ENCODE data around the gene HDAC1.

HDAC1 gene

DNA sequence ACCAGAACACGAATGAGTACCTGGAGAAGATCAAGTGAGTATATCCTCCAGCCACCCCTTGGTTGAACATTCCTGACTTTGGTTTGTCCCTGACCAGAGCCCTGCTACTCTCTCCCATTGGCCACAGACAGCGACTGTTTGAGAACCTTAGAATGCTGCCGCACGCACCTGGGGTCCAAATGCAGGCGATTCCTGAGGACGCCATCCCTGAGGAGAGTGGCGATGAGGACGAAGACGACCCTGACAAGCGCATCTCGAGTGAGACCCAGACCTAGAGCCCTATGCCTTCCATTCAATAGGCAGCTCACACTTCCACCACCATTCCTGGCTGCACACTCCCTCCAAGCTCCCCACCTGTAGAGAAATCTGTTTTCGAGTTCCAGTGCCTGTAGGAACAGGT, 39.7 kb downstream of the HDAC1 start:
- no peak for DNase-seq

DNA sequence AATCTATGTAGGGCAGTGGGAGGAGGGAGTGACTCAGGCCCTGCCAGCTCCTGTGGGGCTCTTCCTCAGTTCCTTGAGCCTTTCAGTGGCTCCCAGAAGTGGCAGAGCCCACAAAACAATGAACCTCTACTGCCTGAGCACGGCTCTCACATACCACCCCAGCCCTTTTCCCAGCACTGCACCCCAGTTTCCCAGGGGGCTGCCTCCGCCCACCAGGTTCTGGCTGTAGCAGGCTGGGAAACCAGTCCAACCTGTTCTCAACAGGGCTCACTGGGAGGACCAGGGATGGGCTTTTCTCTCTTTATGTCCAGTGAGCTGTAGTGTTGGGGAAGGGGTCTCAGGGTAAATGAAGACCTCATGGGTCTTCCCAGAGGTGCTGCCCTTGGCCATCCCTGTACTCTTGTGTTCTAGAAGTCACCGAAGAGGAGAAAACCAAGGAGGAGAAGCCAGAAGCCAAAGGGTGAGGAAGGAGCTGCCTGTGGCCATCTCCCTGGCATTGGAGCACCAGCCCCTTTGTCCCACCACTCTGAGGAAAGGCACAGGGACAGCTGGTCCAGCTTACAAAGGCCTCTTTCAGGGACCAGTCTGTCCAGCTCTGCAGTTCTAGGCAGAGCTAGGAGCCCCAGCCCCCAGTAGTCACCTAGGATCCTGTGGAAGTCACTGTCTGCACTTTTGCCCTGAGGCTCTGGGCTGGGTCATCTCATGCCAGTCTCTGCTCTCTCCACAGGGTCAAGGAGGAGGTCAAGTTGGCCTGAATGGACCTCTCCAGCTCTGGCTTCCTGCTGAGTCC, 40.6 kb downstream of the HDAC1 start:
- DNase-seq, result no peak

DNA sequence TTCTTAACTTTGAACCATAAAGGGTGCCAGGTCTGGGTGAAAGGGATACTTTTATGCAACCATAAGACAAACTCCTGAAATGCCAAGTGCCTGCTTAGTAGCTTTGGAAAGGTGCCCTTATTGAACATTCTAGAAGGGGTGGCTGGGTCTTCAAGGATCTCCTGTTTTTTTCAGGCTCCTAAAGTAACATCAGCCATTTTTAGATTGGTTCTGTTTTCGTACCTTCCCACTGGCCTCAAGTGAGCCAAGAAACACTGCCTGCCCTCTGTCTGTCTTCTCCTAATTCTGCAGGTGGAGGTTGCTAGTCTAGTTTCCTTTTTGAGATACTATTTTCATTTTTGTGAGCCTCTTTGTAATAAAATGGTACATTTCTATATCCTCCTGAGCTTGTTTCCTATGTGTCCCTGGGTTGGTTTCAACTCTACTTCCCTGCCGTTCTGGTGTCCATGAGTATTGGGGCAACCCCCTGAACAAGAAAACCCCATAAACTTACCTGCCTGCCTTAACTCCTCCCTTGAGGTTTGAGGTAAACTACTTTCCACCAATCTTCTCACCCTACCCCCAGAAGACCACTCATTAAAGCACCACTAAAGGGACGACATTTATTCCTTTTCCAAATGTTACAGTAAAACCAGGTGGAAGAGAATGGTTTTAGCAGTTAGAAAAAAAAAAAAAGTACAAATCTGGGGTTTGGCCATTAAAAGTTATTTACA, 41.5 kb downstream of the HDAC1 start:
- DNase-seq, result no peak

DNA sequence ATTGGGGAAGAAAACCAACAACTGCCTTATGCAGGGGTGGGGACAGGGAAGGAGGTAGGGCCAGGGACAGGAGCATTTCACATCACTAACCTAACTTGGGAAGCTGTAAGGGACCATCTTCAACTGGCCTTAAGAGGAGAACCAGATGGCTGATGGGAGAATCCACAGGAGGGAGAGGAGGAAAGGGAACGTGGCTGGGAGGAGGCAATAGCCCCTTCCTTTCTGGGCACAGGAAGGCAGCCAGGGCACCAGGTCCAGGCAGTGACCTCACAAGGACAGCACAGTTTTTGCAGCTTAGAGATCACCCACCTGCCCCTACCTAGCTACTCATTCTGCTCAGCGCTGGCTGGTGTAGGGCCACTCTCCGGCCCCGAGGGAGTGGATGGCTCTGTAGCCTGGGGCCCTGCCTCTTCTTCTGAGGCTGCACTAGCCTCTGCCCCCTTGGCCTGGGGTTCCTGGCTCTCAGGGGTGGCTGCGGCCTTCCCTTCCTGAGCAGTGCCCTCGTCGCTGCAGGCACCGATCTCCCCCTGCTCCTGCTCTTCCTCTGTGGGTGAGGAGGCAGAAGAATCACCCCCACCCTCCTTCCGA, 42.5 kb downstream of the HDAC1 start:
- DNase-seq, result no peak

DNA sequence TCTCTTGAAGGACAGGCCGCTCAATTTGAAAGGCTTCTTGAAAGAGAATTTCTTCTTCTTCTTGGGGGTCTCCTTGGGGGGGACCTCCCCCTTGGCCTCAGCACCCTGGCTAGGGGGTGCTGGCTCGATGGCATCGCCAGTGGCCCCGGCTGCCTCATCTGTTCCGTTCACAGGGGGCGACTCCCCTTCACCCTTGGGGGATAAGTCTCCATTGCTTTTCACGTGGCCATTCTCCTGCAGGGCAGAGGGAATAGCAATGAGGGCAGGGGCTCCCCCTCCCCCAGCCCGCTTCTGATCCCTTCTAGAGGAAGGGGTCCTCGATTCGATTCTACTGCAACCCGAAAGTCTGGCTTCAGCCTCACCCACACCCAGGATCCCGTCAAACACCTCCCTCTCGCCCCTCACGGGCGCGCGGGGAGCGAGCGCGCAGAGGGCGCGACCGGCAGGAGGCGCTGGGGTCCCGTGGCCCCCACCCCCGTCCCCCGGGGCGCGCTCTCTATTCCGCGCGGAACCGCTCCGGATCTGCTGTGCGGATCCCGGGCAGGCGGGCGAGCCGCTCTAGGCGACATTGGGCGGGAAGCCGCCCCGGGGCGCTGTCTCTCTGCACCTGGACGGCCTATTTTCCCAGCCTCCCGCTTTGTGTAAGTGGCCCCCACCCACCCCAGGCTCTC, 43.1 kb downstream of the HDAC1 start:
- no peak for DNase-seq

DNA sequence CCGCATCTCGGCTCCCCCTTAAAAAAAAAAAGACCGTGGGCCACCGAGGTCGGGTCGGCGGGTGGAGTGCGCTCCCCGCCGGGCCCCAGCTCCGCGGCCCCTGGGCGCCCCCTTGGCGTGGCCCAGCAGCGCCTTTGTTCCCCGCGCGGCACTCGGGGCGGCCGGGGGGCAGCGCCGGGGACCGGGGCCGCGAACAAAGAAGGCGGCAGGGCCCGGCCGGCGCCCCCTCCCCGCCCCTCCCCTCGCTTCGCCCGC, 43.6 kb downstream of the HDAC1 start:
- DNase-seq, result no peak

DNA sequence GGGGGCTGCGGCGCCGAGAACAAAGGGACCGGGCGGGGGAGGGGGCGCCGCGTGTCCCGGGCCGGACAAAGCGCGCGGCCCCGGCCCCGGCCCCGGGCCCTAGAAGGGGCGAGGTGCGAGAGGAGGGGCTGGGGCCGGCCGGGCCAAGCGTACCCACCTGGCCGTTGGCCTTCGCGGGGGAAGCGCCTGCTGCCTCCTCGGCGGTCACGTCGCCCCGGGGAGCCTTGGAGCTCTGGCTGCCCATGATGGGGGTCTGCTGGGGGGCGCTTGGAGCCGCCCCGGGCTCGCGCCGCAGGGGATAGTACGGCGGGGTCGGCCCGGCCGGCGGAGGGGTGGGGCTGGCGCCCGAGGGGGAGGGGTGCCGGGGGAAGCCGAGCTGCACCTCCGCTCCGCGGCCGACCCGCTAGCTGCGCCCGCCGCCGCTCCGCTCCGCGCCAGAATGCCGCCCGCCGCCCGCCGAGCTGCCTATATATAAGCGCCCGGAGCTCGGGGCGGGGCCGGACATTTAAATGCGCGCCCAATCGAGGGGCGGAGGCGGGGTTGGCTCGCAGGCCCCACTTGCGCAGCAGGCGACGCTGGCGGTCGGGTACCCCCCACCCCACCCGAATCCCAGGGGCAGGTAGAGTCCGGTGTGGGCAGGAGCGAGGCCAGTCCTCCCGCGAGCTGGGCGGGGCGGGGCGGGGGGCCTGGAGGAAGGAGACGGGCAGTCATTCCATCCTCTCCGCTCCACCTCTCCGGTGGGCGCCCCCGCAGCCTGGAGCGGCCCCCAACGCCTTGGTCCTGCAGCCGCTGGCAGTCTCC, 44.1 kb downstream of the HDAC1 start, which contains the start of gene MARCKSL1:
Gene MARCKSL1 (minus strand): TSS at position 444 of the 801 bp plus-strand sequence. CDS start 200 bp downstream, at position 244.
- DNase-seq, result no peak

DNA sequence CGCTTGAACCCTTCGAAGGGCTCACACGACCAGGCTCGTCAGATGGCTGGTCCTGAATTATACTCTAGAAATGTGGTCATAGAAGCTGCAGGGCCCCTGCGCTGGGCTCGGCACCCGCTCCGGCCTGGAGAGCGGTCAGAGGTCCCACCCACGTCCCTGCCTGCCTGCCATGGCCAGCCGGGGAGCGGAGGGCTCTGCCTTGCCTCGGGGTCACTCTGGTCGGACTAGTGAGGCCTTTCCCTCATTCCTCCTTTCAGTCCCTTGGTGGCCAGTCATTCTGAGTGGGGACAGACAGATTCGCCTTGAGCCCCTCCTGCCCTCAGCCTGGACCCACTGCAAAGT, 44.7 kb downstream of the HDAC1 start:
- DNase-seq, result no peak

DNA sequence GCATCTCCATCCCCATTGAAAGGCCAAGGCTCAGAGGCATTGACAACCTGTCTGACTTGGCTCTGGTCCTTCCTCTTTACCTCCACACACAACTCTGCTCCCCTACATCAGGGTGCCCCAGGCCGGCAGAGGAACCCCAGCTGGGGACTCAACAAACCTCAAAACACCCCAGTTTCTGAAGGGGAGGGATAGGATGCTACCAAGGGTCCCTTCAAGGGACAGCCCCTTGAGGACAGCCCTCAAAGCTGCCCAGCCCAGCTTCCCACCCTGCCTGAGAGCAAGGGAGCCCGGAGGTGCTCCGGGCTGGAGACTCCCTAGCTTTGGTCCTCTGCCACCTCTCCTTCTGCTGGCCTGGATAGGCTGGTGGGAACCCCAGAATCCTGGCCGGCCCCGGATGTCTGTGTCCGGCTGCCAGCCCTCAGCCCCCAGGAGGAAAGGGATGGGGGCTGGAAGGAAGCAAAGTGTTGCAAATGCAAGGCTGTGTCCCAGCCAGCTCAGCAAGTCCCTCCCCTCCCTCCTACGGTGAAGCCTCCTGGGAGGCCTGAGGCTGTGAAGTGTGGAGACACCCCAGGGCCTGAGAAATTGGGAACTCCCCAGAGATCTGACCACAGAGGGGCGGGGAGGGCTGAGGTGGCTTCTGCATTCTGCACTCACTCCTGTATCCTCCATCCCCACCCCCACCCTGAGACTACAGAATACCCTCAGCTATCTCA, 45.2 kb downstream of the HDAC1 start:
- DNase-seq, result no peak

DNA sequence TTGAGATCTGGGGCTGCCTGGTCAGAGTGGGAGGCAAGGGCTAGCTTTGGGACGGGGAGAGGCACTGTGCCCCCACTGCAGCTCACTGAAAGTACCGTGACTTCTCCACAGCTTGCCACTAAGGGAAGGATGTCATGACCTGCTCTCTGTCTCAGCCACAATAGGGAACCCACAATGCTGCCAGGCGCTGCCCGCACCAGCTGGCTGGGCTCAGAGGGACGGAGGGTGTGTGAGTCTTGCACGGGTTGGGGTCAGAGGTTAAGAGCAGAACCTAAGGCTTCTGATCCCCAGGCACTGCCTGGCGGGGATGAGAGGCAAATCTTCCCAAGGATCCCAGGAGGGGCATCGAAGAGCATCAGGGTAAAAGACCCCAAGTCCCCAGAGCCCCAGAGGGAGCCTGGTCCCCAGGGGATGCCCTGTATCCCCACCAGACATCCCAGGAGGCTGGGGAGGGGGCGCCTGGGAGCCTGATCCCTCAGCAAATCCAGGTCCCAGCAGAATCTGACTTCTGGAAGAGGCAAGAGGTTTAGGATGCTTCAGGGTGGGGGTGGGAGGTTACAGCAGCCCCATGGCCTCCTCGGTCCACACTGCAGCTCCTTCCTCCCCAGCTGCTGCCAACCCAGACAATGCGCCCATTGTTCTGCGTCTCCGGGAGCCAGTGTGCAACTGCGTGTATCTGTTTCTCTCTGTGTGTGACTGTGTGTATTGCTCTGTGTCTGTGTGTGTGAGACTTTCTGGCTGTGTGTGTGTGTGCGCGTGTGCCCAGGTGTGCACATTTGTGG, 46.2 kb downstream of the HDAC1 start:
- DNase-seq, result no peak

DNA sequence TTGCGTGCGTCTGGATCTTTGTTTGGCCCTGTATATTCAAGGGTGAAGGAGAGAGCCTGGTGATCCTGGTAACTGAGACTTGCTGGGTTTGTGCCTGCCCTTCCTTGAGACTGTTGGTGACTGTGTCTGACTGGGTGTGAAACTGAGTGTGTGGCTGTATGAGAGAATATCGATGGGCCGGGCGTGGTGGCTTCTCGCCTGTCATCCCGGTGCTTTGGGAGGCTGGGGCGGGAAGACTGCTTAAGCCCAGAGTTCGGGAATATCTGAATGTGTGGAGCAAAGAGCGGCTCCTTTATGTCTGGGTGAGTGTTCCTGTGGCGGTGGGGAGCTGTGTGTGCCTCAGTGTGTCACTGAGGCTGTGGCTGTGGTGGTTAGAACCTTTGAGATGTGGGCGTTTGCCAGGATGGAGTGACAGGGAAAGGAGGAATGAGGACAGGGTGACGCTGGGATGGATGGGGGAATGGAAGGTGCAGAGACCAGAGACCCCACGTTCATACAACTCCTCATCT, 46.8 kb downstream of the HDAC1 start:
- no peak for DNase-seq

DNA sequence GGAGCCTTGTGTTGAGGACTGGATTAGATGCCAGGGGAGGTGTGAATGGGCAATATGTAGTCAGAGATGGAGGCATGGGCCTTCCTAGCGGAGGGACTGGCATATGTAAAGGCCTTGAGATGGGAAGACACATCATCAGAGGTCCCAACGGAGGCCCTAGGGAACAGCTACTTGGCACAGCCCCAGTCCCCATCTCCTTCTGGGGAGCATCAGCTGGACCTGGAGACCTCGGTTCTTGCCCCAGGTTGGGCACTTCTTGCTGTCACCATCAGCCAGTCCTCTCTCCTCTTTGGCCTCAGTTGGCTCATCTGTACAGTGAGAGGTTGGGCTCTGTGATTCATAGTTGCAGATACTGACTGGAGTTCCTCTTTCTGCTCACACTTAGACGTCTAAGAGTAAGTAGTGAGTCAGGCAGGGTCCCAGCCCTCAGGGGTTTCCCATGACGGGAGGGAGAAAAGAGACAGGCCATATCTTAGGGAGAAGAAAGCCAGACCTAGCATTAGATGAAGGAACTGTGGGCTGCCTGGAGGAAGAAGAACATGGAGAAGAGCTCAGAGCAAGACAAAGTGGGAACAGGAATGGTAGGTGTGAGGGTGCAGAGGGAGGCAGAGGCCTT, 47.6 kb downstream of the HDAC1 start:
- DNase-seq, result no peak

DNA sequence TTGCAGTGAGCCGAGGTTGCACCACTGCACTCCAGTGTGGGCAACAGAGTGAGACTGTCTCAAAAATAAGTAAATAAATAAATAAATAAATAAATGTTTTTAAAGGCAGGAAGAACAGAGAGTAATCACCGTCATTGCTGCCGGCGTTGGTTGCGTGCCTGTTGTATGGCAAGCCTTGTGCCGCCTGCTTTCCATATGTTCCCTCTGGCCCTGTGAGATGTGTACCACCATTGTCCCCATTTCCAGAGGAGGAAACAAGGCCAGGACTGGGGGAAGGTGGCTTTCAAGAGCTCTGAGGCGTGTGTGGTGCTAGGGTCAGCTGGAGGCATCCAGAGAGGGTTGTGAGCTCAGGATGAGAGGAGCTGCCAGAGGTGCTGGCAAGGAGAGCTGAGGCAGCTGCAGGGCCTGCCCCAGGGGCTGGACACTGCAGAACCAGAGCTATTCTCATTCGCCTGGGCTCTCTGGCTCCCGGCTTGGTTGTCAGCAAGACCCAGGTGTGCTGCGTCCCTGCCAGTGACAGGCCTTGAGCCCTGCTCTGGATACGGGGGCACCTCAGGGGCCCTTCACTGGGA, 49.4 kb downstream of the HDAC1 start:
- no peak for DNase-seq

DNA sequence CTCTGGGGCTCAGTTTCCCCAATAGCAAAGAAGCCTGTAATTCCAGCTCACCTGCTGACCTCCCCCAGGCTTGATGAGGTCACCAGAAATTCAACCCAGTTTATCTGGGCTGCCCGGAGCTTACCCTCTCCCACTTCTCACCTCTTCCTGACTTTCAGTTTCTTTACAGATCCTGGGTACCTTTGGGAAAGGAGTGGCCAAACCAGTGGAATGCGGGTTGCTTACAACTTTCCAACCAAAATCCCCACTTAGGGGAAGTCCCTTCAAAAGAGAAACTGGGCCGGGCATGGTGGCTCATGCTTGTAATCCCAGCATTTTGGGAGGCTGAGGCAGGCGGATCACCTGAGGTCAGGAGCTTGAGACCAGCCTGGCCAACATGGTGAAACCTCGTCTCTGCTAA, 50.1 kb downstream of the HDAC1 start:
- DNase-seq, result no peak

DNA sequence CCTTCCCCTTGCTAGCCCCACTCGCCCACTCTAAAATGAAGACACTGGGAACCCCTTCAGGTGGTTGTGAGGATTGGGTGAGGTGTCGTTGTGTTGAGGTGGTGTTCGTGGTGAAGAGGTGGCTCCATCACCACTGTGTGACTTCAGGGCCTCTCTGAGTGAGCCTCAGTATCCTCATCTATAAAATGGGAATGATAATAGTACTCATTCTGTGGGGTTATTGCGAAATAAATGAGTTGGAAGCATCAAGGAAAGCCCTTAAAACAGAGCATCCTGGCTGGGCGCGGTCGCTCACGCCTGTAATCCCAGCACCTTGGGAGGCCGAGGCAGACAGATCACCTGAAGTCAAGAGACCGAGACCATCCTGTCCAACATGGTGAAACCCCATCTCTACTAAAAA, 50.8 kb downstream of the HDAC1 start:
- no peak for DNase-seq

DNA sequence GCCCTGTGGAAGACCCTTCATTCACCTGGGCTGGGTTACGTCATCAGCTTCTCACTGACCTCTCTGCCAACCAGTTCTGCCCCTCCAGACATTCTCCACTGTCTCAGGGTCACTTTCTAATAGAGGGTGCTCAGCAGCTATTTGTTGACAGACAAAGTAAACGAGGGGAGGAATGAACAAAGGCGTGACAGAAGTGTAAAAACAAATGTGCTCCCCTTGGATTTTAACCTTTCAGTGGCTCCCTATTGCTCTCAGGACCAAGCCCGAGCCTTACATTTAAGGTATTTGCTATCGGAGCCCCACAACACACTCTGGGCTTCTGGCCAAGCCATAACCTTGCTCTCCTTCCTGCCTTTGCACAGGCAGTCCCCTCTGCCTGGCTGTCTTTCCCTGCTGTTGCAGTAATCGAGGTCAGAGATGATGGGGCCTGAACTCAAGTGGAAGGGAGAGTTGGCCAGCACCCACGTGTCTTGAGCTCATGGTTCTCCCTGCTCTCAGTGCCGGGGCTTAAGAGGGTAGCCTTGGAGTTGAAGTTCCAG, 53.5 kb downstream of the HDAC1 start:
- no peak for DNase-seq

DNA sequence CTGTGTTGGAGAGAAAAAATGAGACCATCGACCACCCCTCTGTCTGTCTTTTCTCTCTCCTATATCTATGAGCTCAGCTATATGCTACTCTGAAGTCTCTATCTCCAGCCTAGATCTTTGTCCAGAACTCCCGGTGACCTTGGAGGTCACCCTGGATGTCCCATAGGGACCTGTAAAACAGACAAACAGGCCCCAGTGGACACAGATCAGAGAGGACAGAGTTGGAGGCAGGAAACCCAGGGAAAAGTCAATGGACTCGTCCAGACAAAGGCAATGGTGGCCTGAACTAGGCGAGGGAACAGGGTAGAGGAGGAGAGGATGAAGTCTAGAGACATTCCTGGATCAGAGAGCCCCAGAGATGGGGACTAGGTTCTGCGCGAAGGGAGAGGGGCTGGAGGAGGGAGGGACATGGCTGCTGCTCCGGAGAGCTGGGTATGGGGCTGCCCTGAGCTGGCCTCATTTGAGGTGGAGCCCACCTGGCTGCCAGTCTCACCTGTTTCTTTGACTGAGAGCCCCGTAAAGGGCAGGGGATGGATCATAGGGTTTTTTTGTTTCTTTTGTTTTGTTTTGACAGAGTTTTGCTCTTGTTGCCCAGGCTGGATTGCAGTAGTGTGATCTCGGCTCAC, 54.8 kb downstream of the HDAC1 start:
- DNase-seq, result no peak

DNA sequence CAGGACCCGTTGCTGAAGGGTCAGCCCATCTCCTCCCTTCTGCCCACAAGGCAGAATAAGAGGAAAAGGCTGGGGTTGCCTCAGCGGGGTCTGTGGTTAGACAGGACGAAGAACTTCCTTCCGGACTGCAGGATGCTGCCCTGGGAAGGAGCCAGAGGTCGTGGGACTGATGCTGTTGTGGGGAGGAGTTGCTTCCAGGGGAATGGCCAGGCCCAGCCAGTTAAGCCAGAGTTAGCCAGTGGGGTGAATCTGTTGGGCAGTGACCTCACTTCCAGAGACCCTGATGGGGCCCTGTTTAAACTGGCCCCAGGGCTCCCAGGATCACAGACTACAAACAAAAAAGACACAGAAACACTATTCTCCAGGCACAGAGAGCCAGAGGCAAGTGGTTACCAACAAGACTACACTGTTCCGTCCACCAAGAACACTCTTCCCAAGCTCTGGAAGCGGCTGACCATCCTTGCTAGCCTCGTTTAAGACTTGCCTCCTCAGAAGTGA, 57.4 kb downstream of the HDAC1 start:
- DNase-seq, result no peak

DNA sequence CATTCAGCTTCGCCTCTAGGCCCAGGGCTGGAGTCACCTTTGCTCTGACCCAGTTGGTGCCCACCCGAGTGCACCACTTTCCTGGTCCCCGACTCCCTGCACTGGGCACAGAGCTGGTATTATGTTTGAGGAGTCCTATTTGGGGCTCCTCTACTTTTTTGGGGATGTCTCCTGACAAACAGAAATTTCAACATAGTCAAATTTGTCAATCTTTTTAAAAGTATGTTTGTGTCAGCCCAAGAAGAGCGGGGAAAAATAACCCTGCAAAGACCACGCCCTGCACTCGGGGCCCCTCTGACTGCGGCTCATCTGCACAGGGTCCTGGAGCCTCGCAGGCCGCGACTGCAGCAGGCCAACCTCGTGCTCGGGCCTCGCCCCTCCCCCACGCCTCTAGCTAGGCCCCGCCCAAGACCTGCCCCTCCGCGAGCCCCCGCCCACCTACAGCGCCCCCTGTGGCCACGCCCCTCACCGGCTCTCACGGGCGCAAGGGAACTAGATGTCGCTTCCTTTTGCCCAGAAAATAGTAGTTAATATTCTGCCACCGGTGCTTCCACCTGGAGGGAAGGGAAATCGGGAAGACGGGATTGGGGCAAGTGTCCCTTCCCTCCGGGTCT, 59.0 kb downstream of the HDAC1 start:
- no peak for DNase-seq

Data from NCI-H1436 treated with DMSO at 0.1 percent for 48 hours (cell line).